A549 (cell line): ENCODE results near the gene AFG1L.

ENCODE experiments used
- CHD2 ChIP-seq: fragments of 150-350 bp; IDR thresholded peaks from 2 replicates; pipeline ENCODE4 v1.6.1; 2014; ENCODE audit warnings: low read length; ENCODE audit not compliant: partially characterized antibody
- EP300 ChIP-seq, 2 experiments: fragments of >200 bp; sonication (Bioruptor Twin); formaldehyde crosslinking; IDR thresholded peaks; 2 replicates in 1 of 2; 3 replicates in 1 of 2; pipeline ENCODE4 v1.6.1; 2016 to 2017
- NR3C1 ChIP-seq: fragments of >200 bp; sonication (Bioruptor Twin); formaldehyde crosslinking; IDR thresholded peaks from 3 replicates; pipeline ENCODE4 v1.6.1; 2017
- POLR2A ChIP-seq: IDR thresholded peaks from 2 replicates; pipeline ENCODE4 v1.6.1; 2012; ENCODE audit warnings: mild to moderate bottlenecking, low read length
- RAD21 ChIP-seq, 2 experiments: fragments of >200 bp in 1 of 2; sonication (Bioruptor Twin) in 1 of 2; formaldehyde crosslinking in 1 of 2; IDR thresholded peaks in 1 of 2; conservative IDR thresholded peaks in 1 of 2; 2 replicates in 1 of 2; 3 replicates in 1 of 2; pipeline ENCODE4 v1.6.1; 2012 to 2018; ENCODE audit warnings: inconsistent platforms in 1 of 2
- RFX5 ChIP-seq: fragments of 450-650 bp; IDR thresholded peaks from 2 replicates; pipeline ENCODE4 v1.7.1; 2014; ENCODE audit warnings: antibody characterized with exemption, mild to moderate bottlenecking, moderate library complexity
- RNF2 ChIP-seq: fragments of 200-600 bp; sonication (generic); IDR thresholded peaks from 2 replicates; pipeline ENCODE4 v1.6.1; 2016; ENCODE audit warnings: low read depth, mild to moderate bottlenecking, antibody characterized with exemption, moderate library complexity, borderline replicate concordance
- SMC3 ChIP-seq: fragments of >200 bp; sonication (Bioruptor Twin); formaldehyde crosslinking; IDR thresholded peaks from 3 replicates; pipeline ENCODE4 v1.6.1; 2018; ENCODE audit warnings: inconsistent platforms
- SREBF2 ChIP-seq: fragments of 450-650 bp; IDR thresholded peaks from 2 replicates; pipeline ENCODE4 v1.6.1; 2014; ENCODE audit warnings: mild to moderate bottlenecking, moderate library complexity
- ZFP36 ChIP-seq: fragments of 450-650 bp; IDR thresholded peaks from 2 replicates; pipeline ENCODE4 v1.6.1; 2014; ENCODE audit warnings: borderline replicate concordance; ENCODE audit not compliant: partially characterized antibody
- TF ChIP-seq, protein P1 (sequence below): fragments of >200 bp; sonication (Bioruptor Twin); formaldehyde crosslinking; IDR thresholded peaks from 3 replicates; pipeline ENCODE4 v1.6.1; 2016
- TF ChIP-seq, protein P2 (sequence below): fragments of >200 bp; sonication (Bioruptor Twin); formaldehyde crosslinking; IDR thresholded peaks from 3 replicates; pipeline ENCODE4 v1.5.1; 2016
- TF ChIP-seq, protein P3 (sequence below): IDR thresholded peaks from 2 replicates; pipeline ENCODE4 v1.6.1; 2012

DNA sequence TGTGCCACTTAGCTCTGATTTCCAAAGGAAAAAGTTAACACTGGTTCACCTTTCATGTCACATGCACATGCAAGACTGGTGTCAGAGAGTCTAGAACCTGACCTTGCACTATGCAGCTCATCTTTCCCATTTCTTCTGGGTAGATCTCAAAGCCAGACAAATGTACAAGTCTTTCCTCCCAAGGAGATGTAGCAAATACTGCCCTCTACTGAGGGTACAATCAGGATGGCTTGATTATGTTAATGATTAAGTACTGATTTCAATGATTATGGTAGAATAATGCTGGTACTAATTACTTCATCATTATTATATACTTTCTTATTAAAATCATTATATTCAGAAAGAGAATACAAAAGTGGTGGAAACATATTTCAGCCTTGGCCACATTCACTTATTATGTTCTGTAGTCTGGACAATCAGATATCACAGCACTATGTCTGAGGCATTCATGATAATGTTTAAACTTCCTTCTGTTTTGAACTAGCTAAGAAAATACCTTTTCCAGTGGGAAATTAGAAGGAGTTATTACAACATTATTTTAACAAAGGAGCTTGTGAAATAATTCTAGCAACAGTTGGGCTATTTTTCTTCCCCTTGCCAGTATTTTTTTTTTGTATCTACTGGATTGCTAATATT is 197.4 kb downstream of the AFG1L start:
- no peak for TF ChIP-seq POLR2A
- TF ChIP-seq RFX5 = no peak
- TF ChIP-seq NR3C1 = no peak
- TF ChIP-seq, protein P1, sequence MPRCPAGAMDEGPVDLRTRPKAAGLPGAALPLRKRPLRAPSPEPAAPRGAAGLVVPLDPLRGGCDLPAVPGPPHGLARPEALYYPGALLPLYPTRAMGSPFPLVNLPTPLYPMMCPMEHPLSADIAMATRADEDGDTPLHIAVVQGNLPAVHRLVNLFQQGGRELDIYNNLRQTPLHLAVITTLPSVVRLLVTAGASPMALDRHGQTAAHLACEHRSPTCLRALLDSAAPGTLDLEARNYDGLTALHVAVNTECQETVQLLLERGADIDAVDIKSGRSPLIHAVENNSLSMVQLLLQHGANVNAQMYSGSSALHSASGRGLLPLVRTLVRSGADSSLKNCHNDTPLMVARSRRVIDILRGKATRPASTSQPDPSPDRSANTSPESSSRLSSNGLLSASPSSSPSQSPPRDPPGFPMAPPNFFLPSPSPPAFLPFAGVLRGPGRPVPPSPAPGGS = no peak
- no peak for TF ChIP-seq SREBF2
- TF ChIP-seq, protein P2, sequence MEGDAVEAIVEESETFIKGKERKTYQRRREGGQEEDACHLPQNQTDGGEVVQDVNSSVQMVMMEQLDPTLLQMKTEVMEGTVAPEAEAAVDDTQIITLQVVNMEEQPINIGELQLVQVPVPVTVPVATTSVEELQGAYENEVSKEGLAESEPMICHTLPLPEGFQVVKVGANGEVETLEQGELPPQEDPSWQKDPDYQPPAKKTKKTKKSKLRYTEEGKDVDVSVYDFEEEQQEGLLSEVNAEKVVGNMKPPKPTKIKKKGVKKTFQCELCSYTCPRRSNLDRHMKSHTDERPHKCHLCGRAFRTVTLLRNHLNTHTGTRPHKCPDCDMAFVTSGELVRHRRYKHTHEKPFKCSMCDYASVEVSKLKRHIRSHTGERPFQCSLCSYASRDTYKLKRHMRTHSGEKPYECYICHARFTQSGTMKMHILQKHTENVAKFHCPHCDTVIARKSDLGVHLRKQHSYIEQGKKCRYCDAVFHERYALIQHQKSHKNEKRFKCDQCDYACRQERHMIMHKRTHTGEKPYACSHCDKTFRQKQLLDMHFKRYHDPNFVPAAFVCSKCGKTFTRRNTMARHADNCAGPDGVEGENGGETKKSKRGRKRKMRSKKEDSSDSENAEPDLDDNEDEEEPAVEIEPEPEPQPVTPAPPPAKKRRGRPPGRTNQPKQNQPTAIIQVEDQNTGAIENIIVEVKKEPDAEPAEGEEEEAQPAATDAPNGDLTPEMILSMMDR = peak; percentile 69
- TF ChIP-seq ZFP36 = no peak
- TF ChIP-seq, protein P3, sequence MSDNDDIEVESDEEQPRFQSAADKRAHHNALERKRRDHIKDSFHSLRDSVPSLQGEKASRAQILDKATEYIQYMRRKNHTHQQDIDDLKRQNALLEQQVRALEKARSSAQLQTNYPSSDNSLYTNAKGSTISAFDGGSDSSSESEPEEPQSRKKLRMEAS = no peak
- TF ChIP-seq RNF2 = no peak
- peak; percentile 68 to 70 for TF ChIP-seq RAD21 (conservative IDR thresholded peaks at IDR 0.05 in 1 of 2, IDR thresholded peaks at IDR 0.05 in 1 of 2)
- no peak for TF ChIP-seq EP300 (IDR thresholded peaks at IDR 0.05)
- peak; percentile 59 for TF ChIP-seq SMC3
- no peak for TF ChIP-seq CHD2
